ENCODE measurements around the gene SAE1. TPM values are rescaled to one million over a fixed set of nuclear protein-coding genes. Genes with fewer than 3 reads are reported as not detected.

Gene SAE1
- total RNA-seq, 1 experiment from 2014 or later, result 251 TPM

DNA sequence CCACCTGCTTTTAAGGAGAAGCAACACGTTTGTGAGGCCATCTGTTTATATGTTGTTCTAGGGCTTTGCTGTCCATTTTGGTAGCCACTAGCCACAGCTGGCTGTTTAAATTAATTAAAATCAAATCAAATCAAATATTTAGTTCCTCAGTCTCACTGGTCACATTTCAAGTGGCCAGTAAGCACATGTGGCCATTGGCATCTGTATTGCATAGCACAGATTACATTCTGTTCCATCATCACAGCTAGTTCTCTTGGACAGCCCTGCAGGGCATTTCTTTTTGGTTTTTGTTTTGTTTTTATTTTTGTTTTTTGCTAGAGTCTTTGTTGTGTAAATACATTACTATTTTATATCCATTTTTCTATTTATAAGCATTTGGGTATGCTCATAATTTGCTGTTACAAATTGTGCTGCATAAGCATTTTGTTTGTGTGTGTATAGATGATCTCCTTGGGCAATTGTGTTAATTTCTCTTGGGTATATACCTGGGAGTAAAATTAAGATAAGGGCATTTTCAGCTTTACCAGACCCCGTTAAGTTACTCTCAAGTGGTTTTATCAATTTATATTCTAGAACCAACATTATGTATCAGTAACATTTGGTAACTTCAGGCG lies 31.3 kb downstream of the SAE1 start:
- Histone ChIP-seq H3K27me3 (replicated peaks; ENCODE audit: control insufficient read depth, insufficient read depth, low read length) (no peaks in the 10 kb centered on the region), H3K36me3 (ENCODE audit: control insufficient read depth, insufficient read depth, low read length) (no peaks in the 10 kb centered on the region), H3K4me1 (peaks cover 9% of the 10 kb centered on the region; the same call in 1 of the 2 replicates), H3K4me3 (ENCODE audit: low read depth, low read length) (no peak overlapping the region), H3K9me3 (no peaks in the 10 kb centered on the region)
- Mint-ChIP-seq H3K27ac (ENCODE audit: unreplicated experiment) (no peak overlapping the region), H3K27me3 (ENCODE audit: insufficient read depth, unreplicated experiment) (no peaks in the 10 kb centered on the region), H3K9me3 (ENCODE audit: unreplicated experiment) (no peaks in the 10 kb centered on the region), H3K4me3 (ENCODE audit: unreplicated experiment) (no peak overlapping the region), H3K4me1 (ENCODE audit: low read depth, unreplicated experiment) (peaks cover 10% of the 10 kb centered on the region), H3K36me3 (ENCODE audit: insufficient read depth, unreplicated experiment) (peaks cover 80% of the 10 kb centered on the region)
- no TSS peak for BruUV-seq (replicated peaks)
- ChIA-PET POLR2A (interaction anchor here (0.7 kb wide), 1 partner anchor 49 kb away, joined by 5 read pairs; no protein-coding TSS in a partner anchor), CTCF (no interaction called here)
- intact Hi-C loops (cut with micrococcal nuclease; ENCODE audit: unreplicated experiment), result no loop called here
- TF ChIP-seq, protein P1, sequence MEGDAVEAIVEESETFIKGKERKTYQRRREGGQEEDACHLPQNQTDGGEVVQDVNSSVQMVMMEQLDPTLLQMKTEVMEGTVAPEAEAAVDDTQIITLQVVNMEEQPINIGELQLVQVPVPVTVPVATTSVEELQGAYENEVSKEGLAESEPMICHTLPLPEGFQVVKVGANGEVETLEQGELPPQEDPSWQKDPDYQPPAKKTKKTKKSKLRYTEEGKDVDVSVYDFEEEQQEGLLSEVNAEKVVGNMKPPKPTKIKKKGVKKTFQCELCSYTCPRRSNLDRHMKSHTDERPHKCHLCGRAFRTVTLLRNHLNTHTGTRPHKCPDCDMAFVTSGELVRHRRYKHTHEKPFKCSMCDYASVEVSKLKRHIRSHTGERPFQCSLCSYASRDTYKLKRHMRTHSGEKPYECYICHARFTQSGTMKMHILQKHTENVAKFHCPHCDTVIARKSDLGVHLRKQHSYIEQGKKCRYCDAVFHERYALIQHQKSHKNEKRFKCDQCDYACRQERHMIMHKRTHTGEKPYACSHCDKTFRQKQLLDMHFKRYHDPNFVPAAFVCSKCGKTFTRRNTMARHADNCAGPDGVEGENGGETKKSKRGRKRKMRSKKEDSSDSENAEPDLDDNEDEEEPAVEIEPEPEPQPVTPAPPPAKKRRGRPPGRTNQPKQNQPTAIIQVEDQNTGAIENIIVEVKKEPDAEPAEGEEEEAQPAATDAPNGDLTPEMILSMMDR (IDR thresholded peaks at IDR 0.05; ENCODE audit: insufficient read depth in 1 of 2, low read depth in 1 of 2, low read length in 1 of 2, severe bottlenecking in 1 of 2, unreplicated experiment in 1 of 2), result no peak
- no peak for DNase-seq

DNA sequence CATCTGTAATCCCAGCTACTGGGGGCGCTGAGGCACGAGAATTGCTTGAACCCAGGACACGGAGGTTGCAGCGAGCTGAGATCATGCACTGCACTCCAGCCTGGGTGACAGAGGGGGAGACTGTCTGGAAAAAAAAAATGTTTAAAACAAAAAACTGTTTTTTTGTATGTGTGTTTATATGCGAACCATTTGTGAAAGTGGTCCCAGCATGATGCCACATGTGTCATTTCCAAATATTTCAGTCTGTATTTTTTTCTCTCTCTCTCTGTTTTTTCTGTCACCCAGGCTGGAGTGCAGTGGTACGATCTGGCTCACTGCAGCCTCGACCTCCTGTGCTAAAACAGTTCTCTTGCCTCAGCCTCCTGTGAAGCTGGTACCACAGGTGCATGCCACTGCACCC lies 37.4 kb downstream of the SAE1 start:
- no peaks in the 10 kb centered on the region for H3K9me3 Mint-ChIP-seq (ENCODE audit: unreplicated experiment)
- intact Hi-C loops (cut with micrococcal nuclease; ENCODE audit: unreplicated experiment), result no loop called here
- Histone ChIP-seq H3K4me3 (ENCODE audit: low read depth, low read length) (no peak overlapping the region), H3K27me3 (replicated peaks; ENCODE audit: control insufficient read depth, insufficient read depth, low read length) (no peaks in the 10 kb centered on the region), H3K9me3 (no peaks in the 10 kb centered on the region), H3K4me1 (no peaks in the 10 kb centered on the region), H3K36me3 (ENCODE audit: control insufficient read depth, insufficient read depth, low read length) (peaks cover 1% of the 10 kb centered on the region; the same call in 1 of the 2 replicates)
- BruUV-seq (replicated peaks), result no TSS peak
- DNase-seq, result no peak
- peaks cover 88% of the 10 kb centered on the region for H3K36me3 Mint-ChIP-seq (ENCODE audit: insufficient read depth, unreplicated experiment)
- no peaks in the 10 kb centered on the region for H3K27me3 Mint-ChIP-seq (ENCODE audit: insufficient read depth, unreplicated experiment)
- TF ChIP-seq, protein P1 (IDR thresholded peaks at IDR 0.05; ENCODE audit: insufficient read depth in 1 of 2, low read depth in 1 of 2, low read length in 1 of 2, severe bottlenecking in 1 of 2, unreplicated experiment in 1 of 2), result no peak
- ChIA-PET POLR2A (no interaction called here), CTCF (no interaction called here)
- H3K27ac Mint-ChIP-seq (ENCODE audit: unreplicated experiment), result no peak overlapping the region
- H3K4me1 Mint-ChIP-seq (ENCODE audit: low read depth, unreplicated experiment), result no peaks in the 10 kb centered on the region
- no peak overlapping the region for H3K4me3 Mint-ChIP-seq (ENCODE audit: unreplicated experiment)

DNA sequence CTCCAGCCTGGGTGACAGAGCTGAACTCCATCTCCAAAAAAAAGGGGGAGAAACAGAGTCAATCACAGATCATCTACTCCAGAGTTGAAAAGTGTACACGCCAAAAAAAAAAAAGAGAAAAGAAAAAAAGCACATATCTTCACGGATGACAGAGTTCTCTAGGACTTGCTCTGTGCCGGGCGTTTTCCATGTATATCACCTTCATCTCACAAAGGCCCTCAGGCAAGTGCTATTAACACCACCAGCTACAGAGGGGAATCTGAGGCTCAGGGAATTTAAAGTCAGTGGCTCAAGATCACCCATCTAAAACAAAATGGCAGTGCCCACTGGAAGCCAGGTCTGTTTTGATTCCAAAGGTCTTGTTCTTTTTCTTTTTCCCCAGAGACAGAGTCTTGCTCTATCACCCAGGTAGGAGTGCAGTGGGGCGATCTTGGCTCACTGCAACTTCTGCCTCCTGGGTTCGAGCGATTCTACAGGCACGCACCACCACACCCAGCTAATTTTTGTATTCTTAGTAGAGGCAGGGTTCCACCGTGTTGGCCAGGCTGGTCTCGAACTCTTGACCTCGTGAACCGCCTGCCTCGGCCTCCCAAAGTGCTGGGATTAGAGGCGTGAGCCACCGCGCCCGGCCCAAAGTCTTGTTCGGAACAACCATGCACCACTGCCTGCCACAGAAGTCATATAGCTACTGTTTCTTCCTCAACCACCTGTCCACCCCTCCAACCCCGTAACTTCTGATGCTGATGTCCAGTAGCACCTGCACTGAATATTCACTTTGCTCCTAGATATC lies 42.2 kb downstream of the SAE1 start:
- Histone ChIP-seq H3K36me3 (ENCODE audit: control insufficient read depth, insufficient read depth, low read length) (peaks cover 5% of the 10 kb centered on the region), H3K27me3 (replicated peaks; ENCODE audit: control insufficient read depth, insufficient read depth, low read length) (no peaks in the 10 kb centered on the region), H3K4me1 (no peaks in the 10 kb centered on the region), H3K9me3 (no peaks in the 10 kb centered on the region), H3K4me3 (ENCODE audit: low read depth, low read length) (no peak overlapping the region)
- peaks cover 100% of the 10 kb centered on the region for H3K36me3 Mint-ChIP-seq (ENCODE audit: insufficient read depth, unreplicated experiment)
- ChIA-PET POLR2A (interaction anchor here (0.6 kb wide), 1 partner anchor 176 kb away, joined by 7 read pairs; the partner anchor contains the start of gene DHX34), CTCF (no interaction called here)
- no peaks in the 10 kb centered on the region for H3K4me1 Mint-ChIP-seq (ENCODE audit: low read depth, unreplicated experiment)
- no peak for DNase-seq
- H3K27ac Mint-ChIP-seq (ENCODE audit: unreplicated experiment), result no peak overlapping the region
- H3K27me3 Mint-ChIP-seq (ENCODE audit: insufficient read depth, unreplicated experiment), result no peaks in the 10 kb centered on the region
- intact Hi-C loops (cut with micrococcal nuclease; ENCODE audit: unreplicated experiment), result no loop called here
- no peaks in the 10 kb centered on the region for H3K9me3 Mint-ChIP-seq (ENCODE audit: unreplicated experiment)
- no TSS peak for BruUV-seq (replicated peaks)
- no peak overlapping the region for H3K4me3 Mint-ChIP-seq (ENCODE audit: unreplicated experiment)
- TF ChIP-seq, protein P1 (IDR thresholded peaks at IDR 0.05; ENCODE audit: insufficient read depth in 1 of 2, low read depth in 1 of 2, low read length in 1 of 2, severe bottlenecking in 1 of 2, unreplicated experiment in 1 of 2), result no peak

Data from Caco-2 (cell line).